GM12891 (cell line): ENCODE measurements around the gene SNX22.

Experiments used
- PAX5 ChIP-seq: IDR thresholded peaks from 2 replicates; pipeline ENCODE4 v1.6.1; 2011; ENCODE audit warnings: low read length, moderate library complexity, mild to moderate bottlenecking; ENCODE audit not compliant: insufficient read depth, severe bottlenecking
- POLR2A ChIP-seq: IDR thresholded peaks from 2 replicates; pipeline ENCODE4 v1.6.1; 2011; ENCODE audit warnings: low read depth, low read length, control low read depth
- POLR2AphosphoS5 ChIP-seq: IDR thresholded peaks from 2 replicates; pipeline ENCODE4 v1.6.1; 2011; ENCODE audit warnings: low read depth, low read length, control low read depth
- POU2F2 ChIP-seq: IDR thresholded peaks from 2 replicates; pipeline ENCODE4 v1.6.1; 2011; ENCODE audit warnings: low read depth, mild to moderate bottlenecking, control low read depth, low read length, moderate library complexity
- TAF1 ChIP-seq: IDR thresholded peaks from 2 replicates; pipeline ENCODE4 v1.6.1; 2011; ENCODE audit warnings: low read depth, low read length, control low read depth

GRCh38 chr15:64180235-64180824, 28.8 kb downstream of the SNX22 start:
- TF ChIP-seq POLR2A (no peak), TAF1 (no peak), POLR2AphosphoS5 (no peak), POU2F2 (no peak), PAX5 (no peak)
